GM18499 (cell line): ENCODE data around the gene SHISAL1.

Experiments
- ATAC-seq: cut with Tn5 transposase; IDR thresholded peaks from one replicate; pipeline ENCODE4 v1.9.1; 2021; ENCODE audit warnings: moderate number of reproducible peaks; ENCODE audit not compliant: insufficient read depth, unreplicated experiment

Gene SHISAL1

GRCh38 chr22:44214187-44214586 lies 98.6 kb downstream of the SHISAL1 start:
- ATAC-seq: no peak

DNA sequence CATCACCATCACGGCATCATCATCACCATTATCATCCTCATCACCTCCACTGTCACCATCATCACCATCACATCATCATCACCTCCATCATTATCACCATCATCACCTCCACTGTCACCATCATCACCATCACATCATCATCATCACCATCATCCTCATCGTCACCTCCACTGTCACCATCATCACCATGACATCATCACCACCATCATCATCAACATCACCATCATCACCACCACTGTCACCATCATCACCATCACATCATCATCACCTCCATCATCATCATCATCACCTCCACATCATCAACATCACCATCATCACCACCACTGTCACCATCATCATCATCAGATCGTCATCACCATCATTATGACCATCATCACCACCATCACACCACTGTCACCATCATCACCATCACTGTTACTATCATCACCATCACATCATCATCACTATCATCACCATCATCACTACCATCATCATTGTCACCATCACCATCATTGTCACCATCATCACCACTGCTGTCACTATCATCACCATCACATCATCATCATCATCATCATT lies 99.2 kb downstream of the SHISAL1 start:
- no peak for ATAC-seq

GRCh38 chr22:44212936-44213335 lies 99.8 kb downstream of the SHISAL1 start:
- no peak for ATAC-seq

DNA sequence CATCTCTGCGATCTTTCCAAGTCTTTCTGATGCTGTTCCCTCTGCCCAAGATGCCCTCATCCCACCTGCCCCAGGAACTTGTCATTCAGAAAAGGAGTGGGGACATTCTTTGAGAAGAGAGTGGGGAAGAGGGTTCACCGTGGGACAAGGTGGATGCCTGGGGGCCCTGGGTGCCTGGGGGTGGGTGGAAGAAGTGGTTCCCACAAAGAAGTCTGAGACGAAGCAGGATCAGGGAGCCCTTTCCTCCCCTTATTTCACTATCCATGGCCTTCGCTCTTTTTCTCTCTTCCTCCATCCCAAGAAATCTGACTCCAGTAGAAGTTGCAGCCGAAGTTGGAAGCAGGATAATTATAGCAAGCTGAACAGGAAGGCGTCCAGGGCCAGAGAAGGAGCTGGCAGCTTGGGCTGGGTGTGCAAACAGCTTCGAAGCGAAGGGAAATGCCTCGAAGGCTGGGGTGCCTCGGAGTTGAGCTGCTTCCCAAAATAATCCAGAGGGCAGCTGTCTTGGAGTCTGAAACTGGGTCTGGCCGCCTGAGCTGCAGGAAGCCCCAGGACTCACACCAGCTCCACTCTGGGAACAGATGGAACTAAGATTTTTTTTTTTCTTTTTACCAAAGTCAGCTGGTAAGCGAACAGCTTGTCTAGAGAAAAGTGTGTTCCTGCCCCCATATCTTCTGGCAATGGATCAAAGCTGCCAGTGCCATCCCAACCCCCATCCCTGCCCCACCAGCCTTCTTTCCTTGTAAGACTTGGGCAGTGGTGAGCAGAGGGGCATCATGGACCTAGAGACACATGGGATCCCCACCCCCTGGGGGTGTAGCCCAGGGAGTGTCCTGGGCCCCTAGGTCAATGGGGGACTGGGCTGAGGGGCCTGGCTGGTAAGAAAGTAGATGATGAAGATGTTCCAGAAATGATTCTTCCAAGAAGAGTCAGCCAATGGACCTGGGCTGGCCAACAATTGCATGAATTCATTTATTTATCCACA lies 100.5 kb downstream of the SHISAL1 start:
- no peak for ATAC-seq

DNA sequence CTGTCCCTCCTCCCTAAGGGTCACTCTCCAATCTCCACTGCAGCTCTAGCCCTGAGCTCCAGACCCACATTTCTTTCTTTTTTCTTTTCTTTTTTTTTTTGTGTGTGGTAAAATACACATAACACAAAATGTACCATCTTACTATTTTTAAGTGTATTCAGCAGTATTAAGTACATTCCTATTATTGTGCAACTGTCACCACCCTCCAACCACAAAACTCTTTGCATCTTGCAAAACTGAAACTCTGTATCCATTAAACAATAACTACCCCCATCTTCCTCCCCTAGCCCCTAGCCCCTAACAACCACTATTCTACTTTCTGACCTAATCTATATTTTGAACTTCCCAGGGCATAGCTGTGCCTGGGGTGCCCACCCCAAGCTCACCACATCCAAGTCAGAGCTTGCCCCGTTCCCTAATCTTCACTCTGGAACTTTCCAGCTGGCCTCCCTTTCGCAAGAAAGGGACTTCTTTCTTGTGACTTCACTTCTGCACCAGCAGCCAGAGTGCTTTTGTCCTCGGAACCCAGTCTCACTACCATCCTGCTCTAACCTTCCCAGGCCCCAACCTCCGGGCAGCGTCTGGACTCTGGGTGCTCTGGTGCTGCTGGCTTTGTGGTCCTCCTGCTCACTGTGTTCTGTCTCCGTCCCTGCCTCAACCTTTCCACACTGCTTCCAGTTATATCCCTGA lies 101.3 kb downstream of the SHISAL1 start:
- ATAC-seq: no peak

- no peak for ATAC-seq
These were observed 102.0 kb downstream of the SHISAL1 start for GRCh38 chr22:44210722-44211121.

GRCh38 chr22:44209343-44209742 lies 103.4 kb downstream of the SHISAL1 start:
- ATAC-seq: no peak

GRCh38 chr22:44207981-44208317 lies 104.8 kb downstream of the SHISAL1 start:
- no peak for ATAC-seq

GRCh38 chr22:44207173-44207980 lies 105.4 kb downstream of the SHISAL1 start:
- no peak for ATAC-seq

DNA sequence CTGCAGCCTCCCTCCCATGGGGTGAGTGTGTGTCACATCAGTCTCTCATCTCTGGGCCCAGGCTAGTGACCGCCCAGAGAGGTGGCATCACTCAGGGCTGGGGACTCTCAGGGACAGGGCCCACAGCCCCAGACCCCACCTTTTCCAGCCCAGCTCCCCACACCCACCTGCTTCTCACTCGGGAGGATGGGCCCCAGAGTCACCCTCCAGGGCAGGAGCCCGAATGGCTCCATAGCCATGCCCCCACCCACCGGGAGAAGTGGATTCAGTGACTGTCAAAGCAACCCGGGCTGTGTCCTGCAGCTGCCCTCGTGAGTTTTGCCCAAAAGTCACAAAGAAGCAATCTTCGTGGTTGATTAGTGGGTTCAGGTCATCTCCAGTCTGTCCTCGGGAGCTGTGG lies 106.1 kb downstream of the SHISAL1 start:
- no peak for ATAC-seq

GRCh38 chr22:44206330-44206645 lies 106.5 kb downstream of the SHISAL1 start:
- ATAC-seq: no peak

DNA sequence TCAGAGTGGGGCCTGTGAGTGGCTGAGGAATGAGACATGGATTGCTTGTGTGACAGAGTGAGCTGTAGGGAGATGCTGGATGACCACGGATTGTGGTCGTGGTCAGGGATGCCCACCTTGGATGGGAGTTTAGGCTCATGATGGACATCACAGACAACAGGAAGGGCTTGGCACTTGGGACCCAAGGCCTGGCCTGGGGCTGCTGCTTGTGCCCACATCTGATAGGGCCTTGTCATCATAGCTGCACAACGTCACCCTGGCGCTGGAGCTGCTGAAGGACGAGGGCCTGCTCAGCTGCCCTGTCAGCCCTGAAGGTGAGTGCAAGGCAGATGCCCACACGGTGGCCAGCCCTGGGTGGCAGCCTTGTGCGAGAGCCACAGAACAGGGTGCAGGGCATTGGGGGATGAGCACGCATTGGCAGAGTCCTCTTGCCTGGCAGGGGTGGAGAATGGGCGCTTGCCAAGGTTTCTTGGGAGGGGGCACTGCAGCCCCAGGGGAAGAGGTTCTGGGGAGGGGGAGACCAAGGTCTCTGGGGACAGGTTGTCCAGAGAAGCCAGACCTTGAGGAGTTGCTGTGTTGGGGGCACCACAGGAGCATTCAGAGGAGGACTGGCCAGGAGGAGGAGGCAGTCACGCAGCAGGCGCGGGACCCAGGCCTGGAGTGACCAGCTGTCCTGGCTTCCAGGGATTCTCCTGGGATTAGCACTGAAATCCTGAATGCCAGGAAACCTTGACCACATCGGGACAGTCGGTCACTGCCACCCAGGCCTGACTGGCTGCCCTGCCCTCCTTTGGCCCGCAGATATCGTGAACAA lies 107.0 kb downstream of the SHISAL1 start:
- no peak for ATAC-seq

DNA sequence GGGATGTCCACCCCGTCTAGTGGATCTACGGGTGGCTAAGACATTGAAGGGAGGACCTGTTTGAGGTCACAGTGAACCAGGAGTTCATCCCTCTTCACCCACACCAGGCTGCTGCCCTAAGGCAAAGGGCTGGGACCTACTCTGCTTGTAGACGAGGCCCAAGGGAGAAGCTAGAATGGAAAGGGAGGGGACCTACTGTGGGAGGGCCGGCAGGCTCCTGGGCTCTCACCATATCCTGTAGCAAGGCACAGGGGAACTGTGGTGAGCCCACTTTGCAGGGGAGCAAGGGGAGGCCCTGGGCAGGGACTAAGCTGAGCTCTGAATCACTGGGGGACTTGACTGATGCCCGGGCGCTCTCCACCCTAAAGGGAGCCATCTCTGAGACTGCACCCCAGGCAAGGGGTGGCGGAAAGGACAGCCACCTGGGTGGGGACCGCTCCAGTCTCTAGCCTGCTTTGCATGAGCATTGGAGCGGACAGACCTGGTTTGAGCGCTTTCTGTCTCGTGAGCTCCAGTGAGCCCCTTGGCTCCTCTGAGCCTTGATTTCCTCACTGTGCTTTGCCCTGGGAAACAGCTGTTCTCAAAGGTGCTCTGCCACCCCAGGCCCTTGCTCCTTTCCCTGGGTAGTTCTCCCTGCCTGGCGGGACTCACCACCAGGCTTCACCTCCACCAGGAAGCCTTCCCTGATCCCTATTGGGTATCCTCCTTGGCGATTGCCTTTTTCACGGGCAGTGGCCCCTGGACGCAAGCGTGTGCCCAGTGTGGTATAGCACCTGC lies 107.8 kb downstream of the SHISAL1 start:
- ATAC-seq: no peak

GRCh38 chr22:44203203-44203602 lies 109.5 kb downstream of the SHISAL1 start:
- ATAC-seq: no peak

DNA sequence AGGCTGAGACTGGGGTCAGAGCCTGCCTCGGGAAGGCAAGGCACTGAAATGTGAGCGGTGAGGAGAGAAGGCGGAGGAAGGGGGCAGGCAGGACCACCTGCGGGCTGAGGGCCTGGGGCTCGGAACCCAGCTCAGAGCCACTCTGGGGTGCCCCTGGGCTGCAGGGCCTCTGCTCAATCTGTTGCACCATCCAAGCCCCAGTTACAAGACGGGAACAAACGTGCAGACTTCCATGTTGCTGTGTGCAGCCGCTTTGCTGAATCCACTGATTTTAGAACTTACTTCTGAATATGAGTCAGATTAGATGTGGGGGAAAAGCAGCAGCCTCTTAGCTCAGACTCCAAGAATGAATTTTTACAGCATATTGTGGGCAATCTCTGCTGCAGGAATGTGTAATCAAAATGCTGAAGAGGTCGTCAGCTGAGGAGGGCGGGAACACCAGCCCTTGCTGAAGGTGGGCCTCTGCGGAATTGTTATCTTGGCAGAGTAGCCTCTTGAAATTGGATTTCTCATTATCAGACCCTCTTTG lies 110.4 kb downstream of the SHISAL1 start:
- no peak for ATAC-seq

DNA sequence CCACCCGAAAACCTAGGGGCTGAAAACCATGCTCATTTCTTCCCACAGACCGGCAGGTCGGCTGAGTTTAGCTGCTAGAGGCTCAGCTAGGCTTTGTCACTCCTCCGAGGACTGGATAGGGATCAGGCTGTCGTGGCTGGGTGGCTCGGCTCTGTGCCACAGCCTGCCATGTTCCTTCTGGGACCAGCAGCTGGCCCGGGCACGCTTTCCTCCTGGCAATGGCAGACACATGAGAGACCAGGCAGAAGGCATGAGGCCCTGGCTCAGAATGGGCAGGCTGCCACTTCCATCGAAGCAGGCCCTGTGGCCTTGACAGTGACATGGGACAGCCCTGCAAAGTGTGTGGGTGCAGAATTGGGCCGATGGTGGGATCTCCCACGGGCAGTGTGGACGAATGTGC lies 111.1 kb downstream of the SHISAL1 start:
- no peak for ATAC-seq

DNA sequence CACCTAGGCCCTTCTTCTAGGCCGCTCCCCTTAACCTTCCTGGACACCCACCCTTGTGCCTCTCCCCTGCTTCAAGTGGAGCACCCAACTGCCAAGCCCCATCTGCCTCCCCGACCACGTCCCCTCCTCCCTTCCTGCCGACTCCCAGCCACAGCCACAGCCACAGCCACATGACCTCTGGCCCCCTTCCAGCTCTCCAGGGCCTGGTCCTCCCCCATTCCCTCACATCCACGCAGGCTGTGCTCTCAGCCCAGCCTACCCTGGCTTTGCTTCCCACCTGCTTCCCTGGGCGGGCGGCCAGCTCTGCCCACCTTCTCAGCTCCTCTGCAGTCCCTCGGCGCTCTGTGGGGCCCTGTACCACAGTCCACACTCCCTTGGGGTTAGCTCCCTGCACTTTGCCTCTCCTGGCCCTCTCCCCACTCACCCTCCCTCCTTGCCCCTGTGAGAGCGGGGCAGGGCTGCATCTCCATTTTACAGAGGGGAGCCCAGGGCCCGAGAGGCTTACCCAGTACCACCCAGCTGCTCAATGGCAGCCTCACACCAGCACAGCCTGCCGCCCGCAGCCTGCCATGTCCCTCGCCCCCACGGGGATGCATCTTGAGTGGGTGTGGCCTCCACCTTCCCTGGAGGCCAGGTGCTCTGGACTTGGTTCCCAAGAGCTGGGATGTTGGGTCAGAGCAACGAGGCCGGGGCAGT lies 111.7 kb downstream of the SHISAL1 start:
- no peak for ATAC-seq

DNA sequence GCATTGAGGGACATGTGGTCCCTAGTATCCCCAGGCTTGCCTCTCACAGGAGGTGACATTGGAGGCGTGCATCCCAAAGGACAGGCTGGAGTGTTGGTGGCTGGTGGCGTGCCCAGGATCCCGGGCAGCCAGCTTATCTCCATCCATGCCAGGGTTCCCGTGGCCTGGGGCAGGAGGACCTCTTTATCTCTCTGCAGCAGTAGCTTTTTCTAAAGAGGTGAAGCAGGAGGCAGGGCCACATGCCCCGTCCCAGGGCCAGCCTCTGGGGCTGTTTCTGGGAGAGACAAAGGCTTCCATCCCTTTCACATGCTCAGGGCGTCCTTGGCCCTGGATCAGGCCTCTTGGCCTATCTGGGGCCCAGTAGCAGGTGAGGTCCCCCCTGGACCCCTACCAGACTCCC lies 112.3 kb downstream of the SHISAL1 start:
- ATAC-seq: no peak
